Measurements from ENCODE around the gene SPTBN5.
"Not testable (repeated sequence)": the region's sequence is repeated elsewhere in the genome, so short reads cannot be mapped to it uniquely, and the experiment has no call there.

The SPTBN5 gene

DNA sequence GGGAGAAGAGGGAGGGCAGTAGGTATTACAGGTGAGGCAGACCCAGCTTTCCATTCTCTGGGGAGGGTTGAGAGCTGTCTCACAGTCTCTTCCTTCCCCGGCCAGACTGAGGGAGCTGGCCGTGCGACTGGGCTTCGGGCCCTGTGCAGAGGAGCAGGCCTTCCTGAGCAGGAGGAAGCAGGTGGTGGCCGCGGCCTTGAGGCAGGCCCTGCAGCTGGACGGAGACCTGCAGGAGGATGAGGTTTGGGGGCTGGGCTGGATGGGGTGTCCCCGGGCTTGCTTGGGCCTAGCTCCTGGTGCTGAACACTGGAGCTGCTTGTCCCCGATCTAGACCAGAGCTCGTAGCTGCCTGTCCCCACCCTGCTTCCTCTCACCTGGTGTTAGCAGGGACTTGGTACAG, 50.3 kb downstream of the SPTBN5 start:
- DNase-seq = no peak

GRCh38 chr15:41842229-41842628, 51.6 kb downstream of the SPTBN5 start:
- no peak for DNase-seq

GRCh38 chr15:41841131-41841530, 52.7 kb downstream of the SPTBN5 start:
- DNase-seq = no peak

GRCh38 chr15:41840673-41841072, 53.2 kb downstream of the SPTBN5 start:
- no peak for DNase-seq

- DNase-seq = no peak
Observed at GRCh38 chr15:41839781-41840491, 53.9 kb downstream of the SPTBN5 start.

GRCh38 chr15:41838400-41838897, 55.4 kb downstream of the SPTBN5 start, which contains the start of gene PLA2G4B:
TSS of gene PLA2G4B (plus strand) at chr15:41838847. CDS start at chr15:41838914, 67 bp downstream.
- DNase-seq = no peak

- no peak for DNase-seq
Observed at GRCh38 chr15:41836713-41837454, 57.0 kb downstream of the SPTBN5 start.

- DNase-seq = no peak
Observed at GRCh38 chr15:41836073-41836472, 57.8 kb downstream of the SPTBN5 start.

- DNase-seq = no peak
Observed at GRCh38 chr15:41834096-41834495, 59.8 kb downstream of the SPTBN5 start.

DNA sequence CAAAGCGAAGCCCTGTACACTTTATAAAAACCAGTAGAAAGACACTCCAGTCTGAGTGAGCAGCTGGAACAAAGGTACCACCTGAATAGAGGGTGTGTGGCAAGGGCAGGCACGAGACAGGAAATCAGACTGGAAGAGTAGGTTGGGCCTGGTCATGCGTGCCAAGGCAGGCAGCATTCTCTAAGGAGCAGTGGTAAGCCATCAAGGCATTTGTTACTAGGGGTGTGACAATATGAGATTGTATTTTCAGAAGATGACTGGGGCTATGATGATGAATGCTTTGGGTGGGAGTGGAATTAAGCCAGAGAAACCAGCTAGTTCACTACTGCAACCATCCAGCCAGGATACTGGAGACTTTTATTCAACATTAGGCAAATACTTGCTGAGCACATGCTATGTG, 61.0 kb downstream of the SPTBN5 start:
- no peak for DNase-seq

- DNase-seq = no peak
Observed at GRCh38 chr15:41832208-41832607, 61.6 kb downstream of the SPTBN5 start.

GRCh38 chr15:41831291-41831690, 62.6 kb downstream of the SPTBN5 start:
- not testable (repeated sequence) for DNase-seq

- no peak for DNase-seq
Observed at GRCh38 chr15:41829959-41830646, 63.8 kb downstream of the SPTBN5 start.

DNA sequence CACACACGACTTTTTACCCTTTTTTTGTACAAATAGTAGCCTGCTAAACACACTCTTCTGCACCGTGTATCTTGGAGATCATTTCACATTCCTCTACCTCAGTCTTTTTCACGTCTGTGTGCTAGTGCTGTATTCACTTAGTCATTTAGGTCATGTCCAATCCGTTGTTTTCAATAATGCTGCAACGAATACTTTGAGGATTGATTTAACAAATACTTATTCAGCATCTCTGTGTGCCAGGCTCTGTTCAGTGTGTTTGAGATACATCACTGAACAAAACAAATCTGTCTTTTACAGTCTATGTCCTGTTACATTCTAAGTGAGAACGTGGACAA, 65.1 kb downstream of the SPTBN5 start:
- DNase-seq = no peak

DNA sequence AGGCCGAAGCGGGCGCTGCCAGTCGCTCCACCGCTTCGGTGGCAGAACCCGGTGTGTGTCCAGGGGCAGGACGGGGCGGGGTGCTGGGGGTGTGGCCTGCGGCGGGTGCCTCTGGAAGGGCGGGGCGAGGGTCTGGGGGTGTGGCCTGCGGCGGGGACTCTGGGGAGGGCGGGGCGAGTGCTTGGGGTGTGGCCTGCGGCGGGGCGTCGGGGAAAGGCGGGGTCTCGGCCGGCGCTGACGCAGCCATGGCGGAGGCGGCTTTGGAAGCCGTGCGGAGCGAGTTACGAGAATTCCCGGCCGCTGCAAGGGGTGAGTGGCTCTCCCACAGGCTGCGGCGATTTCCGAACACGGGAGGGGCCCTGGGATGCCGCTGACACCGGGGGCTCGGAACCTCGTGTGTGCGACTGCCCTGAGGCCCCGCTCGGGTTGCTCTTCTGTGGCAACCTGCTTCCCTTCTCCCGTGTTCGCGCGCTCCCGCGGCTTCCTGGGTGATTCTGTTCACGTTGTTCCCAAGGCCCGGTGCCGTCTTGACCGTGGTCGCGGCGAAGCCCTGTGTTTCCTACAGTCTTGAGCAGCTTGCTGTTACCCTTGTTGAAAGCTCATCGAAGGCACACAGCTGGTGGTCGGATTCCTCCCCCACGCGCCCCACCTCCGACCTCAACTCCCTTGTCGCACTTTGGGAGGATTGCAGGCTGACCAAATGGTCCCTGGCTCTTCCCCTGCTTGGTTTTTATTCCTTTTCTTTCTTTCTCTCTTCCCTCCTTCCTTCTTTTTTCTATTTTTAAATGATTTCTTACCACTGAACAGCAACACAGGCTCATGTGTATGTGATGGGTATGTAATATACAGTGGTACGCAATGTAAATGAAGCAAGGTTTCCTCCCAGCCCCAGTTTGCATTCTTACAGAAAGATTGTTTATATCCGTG, 65.7 kb downstream of the SPTBN5 start, which contains the start of gene JMJD7:
Gene JMJD7, plus strand, starts transcription at position 213 of the 927 bp plus-strand sequence. Its CDS starts 33 bp downstream, at position 246.
- DNase-seq = peak; percentile 96

DNA sequence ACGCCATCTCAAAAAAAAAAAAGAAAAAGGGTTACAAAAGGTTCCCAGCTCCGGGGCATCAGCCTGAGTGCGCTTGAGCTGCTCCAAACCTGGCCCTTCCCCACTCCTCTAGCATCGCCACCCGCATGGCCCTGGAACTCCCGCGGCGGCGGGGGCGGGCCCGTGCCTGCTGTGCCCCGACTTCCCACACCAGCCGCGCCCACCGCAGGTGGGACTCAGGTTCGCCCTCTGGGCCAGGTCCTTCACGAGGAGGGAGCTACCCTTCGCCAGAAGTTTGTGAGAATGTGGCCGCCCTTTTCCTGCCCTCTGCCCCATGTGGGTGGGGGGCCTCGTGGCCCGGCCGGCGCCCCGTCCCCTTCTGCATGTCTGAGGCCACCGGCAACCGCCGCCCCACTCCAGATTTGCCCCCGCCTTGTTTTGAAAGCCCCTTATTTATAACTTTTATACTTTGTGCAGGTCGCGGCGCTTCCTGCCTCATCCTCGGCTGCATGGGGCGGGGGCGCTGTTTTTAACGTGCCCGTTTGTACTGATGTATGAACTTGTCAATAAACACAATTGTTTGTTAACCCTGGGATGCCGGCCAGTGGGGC, 66.5 kb downstream of the SPTBN5 start:
- DNase-seq = no peak

DNA sequence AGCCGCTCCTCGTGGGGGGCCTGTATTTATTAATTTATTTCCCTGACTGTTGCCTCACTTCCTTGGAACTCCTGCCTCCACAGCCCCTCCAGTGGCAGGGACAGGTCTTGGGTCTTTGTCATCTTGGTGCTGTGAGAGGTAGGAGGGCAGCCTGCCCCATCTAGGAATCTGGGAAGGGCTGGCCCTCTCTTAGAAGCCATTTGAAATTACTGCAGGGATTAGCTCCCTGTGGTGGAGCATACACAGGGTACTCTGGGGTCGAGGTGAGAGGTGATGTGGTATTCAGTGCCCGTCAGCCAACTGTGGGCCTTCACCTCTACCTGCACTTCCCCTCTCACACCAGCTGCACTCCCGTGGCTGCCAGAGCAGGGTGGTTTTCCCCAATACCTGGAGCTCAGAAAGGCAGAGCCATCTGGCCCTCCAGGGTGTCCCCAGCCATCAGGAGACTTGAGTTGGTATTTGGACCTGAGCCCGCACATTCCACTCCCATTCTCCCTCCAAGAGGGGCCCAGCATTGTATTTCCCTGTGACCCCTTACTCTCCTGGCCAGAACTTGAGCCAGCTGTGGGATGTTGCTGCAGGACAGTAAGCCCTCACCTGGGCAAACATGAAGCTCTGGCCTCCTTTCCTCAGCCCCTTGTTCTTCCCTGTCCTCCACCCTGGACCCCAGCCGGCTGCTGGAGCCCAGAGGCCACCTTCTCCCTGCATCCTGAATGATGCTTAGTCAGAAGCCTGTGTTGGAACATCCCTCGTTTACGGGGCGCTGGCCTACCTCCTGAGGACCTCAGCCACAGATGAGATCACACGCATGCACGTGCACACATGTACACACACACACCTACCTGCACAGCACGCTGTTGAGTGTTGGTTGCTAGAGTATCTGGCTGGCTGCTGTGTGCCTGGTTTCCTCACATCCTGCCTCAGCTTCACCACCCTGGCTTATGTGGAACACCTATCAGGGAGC, 68.0 kb downstream of the SPTBN5 start:
- DNase-seq = no peak

DNA sequence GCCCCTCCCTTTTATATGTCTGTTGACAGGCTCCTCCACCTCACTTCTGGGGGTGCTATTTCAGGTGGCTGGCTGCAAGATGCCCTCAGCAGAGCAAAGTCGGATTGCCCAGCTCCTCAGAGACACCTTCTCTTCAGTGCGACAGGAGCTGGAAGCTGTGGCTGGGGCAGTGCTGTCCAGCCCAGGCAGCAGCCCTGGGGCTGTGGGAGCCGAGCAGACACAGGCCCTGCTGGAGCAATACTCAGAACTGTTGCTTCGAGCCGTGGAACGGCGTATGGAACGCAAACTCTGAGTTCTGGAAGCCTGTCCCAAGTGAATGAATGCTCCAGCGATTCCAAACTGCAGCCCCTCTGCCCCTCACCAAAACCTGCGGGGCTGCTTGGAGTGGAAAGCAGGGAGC, 68.7 kb downstream of the SPTBN5 start:
- DNase-seq = no peak

DNA sequence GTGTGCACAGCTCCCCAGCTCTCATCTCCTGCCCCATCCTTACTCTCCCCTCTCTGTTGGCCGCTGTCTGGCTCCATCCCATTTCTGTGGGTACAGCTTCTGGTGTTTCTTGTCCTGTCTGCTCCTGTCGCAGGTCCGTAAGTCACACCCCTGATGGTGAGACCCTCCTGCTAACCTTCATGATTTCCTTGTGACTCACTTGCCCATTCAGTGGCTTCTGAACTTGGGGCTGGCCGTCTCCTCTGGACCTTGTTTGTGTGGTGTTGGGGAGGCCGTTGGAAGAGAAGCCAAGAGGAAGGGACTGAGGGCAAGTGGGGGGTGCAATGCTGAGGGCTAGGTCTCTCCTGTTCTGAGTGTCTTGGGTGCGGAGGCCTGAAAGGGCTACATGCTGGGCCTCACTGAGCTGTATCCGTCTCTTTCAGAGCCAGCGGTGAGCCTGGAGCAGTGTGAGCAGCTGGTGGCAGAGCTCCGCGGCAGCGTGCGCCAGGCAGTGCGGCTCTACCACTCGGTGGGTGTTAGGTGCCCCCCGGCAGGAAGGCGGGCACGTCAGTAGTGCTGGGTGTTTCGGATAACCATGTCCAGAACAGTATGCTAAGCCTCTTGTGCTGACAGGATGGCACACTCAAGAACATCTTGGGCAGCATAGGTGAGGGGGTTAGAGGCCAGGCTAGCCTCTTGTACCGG, 69.6 kb downstream of the SPTBN5 start:
- no peak for DNase-seq

DNA sequence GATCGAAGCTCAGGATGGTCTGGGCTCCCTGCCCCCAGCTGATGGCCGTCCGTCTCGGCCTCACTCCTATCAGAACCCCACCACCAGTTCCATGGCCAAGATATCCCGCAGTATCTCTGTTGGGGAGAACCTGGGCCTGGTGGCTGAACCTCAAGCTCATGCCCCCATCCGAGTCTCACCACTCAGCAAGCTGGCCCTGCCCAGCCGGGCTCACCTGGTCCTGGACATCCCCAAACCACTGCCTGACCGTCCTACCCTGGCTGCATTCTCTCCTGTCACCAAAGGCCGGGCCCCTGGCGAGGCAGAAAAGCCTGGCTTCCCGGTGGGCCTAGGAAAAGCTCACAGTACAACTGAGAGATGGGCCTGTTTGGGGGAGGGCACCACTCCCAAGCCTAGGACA, 70.4 kb downstream of the SPTBN5 start:
- no peak for DNase-seq

Data from islet precursor cell (in vitro differentiated cells).